G401 (cell line): ENCODE measurements around the gene TSPAN14. TPM values are rescaled to one million over a fixed set of nuclear protein-coding genes. Genes with fewer than 3 reads are reported as not detected.

Source experiments
- DNase-seq: peaks from one replicate; pipeline ENCODE4 v3.0.0-alpha.2; 2015; ENCODE audit warnings: low spot score
- in situ Hi-C: cut with HindIII; loops from 2 replicates; pipeline ENCODE4 v1.10.0; 2016; ENCODE audit warnings: low sequenced_read_pairs, mixed read lengths
- total RNA-seq: library from RNA; depleted of rRNA; stranded (reverse); fragments of >200 nt; shearing (Covaris generic); gene quantifications from 2 replicates; pipeline ENCODE4 v1.2.3, GENCODE V29; 2014; rRNA removed

The TSPAN14 gene
- total RNA-seq, 1 experiment from 2014 or later = 24.5 TPM

DNA sequence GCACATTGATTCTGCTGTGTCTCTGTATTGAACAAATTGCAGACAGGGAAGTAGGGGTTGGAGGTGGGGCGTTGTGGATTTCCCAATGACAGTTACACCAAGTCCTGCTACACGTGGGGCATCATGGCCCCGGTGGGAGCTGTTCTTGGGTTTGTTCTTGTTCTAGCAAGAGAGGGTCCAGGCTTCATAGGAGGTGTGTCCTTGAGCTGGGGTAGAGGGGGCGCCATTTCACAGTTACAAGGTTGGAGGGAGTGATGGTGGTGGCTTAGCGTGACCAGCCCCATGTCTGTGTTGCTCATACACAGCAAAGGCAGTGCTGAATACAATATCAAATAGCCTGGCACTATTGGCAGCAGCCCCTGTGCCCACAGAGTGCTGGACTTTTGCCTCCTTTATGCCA is 99.3 kb downstream of the TSPAN14 start:
- in situ Hi-C loops = no loop called here
- DNase-seq = no peak

DNA sequence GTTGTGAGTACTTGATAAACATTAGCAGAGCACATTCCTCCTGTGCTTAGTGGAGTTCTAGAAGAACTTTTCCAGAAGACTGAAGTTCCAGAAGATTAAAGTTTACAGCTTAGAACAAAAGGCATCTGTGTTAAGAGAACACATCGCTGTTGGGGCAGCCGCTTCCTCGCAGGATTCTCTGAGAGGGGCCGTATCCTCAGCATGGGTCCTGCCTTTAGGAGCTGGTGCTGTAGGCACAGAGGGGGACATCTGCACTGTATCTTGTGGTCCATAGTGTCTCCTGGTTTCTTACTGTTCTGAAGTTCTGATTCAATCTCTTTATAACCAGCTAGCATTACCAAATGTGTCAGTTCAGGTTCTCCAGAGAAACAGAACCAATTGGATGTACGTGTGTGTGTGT is 99.9 kb downstream of the TSPAN14 start:
- no peak for DNase-seq
- in situ Hi-C loops = no loop called here

- in situ Hi-C loops = no loop called here
- no peak for DNase-seq
These were observed 101.3 kb downstream of the TSPAN14 start for GRCh38 chr10:80555415-80555814.

GRCh38 chr10:80561950-80562349 is 107.8 kb downstream of the TSPAN14 start:
- DNase-seq = no peak
- in situ Hi-C loops = no loop called here

- DNase-seq = no peak
- in situ Hi-C loops = no loop called here
These were observed 113.2 kb downstream of the TSPAN14 start for GRCh38 chr10:80567292-80567691.

GRCh38 chr10:80569131-80569895 is 115.2 kb downstream of the TSPAN14 start:
- DNase-seq = no peak
- in situ Hi-C loops = no loop called here

- in situ Hi-C loops = no loop called here
- DNase-seq = no peak
These were observed 117.2 kb downstream of the TSPAN14 start for GRCh38 chr10:80571352-80571751.

DNA sequence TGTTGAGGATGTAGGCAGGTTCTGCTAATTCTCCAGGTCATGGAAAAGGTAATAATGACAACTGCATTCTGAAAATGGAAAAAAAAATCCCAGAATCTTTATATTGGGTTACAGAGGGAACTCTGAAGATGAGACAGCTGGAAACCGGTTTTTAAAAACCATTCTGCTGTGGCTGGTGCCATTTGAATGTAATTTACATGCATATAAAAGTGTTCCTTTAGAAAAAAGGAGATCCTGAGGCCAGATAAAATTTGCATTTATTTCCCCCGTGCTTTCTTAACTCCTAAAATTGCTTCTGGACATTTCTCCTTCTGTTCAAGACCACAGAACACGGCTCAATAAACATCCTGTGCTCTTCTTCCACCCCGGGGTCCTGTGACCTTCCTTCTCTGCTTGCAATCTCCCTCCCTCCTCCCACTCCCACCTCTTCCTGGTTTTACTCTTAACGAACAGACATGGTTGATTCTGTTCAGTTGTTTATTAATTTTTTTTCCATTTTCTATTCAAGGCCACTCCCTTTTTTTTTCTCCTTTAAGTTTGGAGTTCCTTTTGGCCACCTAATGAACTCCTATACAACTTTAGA is 125.2 kb downstream of the TSPAN14 start:
- in situ Hi-C loops = no loop called here
- no peak for DNase-seq

- no peak for DNase-seq
- in situ Hi-C loops = no loop called here
These were observed 125.9 kb downstream of the TSPAN14 start for GRCh38 chr10:80579849-80580637.

DNA sequence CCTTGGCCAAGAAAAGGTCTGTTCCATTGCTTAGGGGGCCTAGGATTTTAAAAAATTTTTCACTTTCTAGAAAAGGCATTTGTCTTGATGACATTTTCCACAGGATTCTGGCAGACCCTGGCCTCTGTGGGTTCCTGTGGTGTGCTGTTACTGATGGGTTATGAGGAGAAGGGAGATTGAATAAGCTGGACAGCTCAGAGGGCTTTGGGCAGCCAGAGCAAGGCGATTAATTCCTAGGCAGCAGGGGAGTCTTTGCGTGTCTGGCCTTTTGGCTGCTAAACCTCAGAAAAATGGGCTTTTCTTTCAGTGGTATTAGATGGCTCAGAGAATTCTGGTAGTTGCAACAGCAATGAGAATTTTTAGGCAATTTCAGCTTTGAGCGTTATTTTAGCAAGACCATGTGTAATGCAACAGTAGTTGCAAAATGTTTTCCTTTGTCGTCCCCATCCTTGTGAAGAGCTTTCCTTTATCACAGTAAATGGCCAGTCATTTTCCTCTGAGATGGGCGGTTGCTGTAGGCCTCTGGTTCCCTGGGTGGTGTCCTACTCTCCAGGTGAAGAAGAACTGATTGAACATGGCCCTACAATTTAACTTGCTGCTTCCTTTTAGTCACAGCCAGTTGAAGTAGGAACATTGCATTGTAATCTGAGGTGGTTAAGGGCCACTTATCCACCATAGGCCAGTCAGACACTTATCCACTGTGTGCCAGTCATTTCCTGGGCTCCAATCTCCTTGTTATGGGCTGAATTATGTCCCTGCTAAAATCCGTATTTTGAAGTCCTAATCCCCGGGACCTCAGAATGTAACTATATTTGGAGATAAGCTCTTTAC is 126.7 kb downstream of the TSPAN14 start:
- DNase-seq = no peak
- in situ Hi-C loops = no loop called here

- DNase-seq = no peak
- in situ Hi-C loops = no loop called here
These were observed 127.3 kb downstream of the TSPAN14 start for GRCh38 chr10:80581469-80581835.

DNA sequence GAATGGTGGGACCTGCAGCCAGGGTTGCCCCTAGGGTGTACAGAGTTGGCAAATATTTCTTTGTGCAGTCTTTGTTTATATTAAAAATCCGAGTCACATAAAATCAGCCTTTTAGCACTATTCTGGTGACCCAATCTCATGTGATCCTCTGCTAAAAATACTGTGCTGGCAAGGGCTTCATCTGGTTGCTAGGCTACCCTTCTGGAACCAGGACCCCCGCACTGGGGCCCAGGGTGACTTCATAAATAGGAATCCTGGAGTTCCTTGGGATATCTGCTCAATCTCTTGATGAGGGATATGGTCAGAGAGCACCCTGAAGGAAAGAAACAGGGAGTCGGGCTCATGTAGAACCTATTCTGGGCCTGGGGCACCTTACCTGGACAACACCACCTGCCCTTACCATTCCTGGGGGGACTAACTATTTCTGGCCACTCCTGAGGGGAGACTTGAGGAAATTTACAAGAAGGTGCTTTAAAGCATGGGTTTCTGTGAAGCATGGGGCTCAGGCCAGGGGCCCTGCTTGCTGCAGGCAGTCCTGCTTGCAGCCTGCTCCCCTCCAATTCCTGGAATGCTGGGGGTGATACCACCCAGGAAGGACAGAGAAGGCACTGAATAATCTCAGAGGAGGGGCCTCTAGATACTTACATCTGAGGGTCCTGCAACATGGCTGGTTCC is 128.3 kb downstream of the TSPAN14 start:
- no peak for DNase-seq
- in situ Hi-C loops = no loop called here

Other genes with a start within 250 kb of the TSPAN14 start
- gene ANXA11, start 248.8 kb upstream of the TSPAN14 start, total RNA-seq = 99.7 and 111 TPM in 2 replicates
- gene MAT1A, start 164.7 kb upstream of the TSPAN14 start, total RNA-seq = 2.1 and 3.9 TPM in 2 replicates
- not detected in 2 replicates for gene DYDC1, start 97.6 kb upstream of the TSPAN14 start, total RNA-seq
- gene DYDC2, start 97.5 kb upstream of the TSPAN14 start, total RNA-seq = not detected in 2 replicates
- gene PRXL2A, start 45.8 kb upstream of the TSPAN14 start, total RNA-seq = 61.2 and 65.0 TPM in 2 replicates
- gene SH2D4B, start 83.6 kb downstream of the TSPAN14 start, total RNA-seq = not detected in 2 replicates